ENCODE data around the gene TTC31. TPM values are rescaled to one million over a fixed set of nuclear protein-coding genes. Genes with fewer than 3 reads are reported as not detected.

TTC31 gene
- total RNA-seq, 4 donors from 2014 or later = 20.4 to 45.5 (median 27.4) TPM

GRCh38 chr2:74537140-74537539 lies 54.3 kb downstream of the TTC31 start:
- Histone ChIP-seq H3K4me1 (peaks cover 2% of the 10 kb centered on the region), H3K27ac (no peak overlapping the region), H3K4me3 (no peak overlapping the region), H3K36me3 (peaks cover 17% of the 10 kb centered on the region), H3K9me3 (no peaks in the 10 kb centered on the region), H3K27me3 (no peaks in the 10 kb centered on the region)
- TF ChIP-seq POLR2AphosphoS5 (IDR thresholded peaks at IDR 0.05) = no peak
- TF ChIP-seq, protein P1, sequence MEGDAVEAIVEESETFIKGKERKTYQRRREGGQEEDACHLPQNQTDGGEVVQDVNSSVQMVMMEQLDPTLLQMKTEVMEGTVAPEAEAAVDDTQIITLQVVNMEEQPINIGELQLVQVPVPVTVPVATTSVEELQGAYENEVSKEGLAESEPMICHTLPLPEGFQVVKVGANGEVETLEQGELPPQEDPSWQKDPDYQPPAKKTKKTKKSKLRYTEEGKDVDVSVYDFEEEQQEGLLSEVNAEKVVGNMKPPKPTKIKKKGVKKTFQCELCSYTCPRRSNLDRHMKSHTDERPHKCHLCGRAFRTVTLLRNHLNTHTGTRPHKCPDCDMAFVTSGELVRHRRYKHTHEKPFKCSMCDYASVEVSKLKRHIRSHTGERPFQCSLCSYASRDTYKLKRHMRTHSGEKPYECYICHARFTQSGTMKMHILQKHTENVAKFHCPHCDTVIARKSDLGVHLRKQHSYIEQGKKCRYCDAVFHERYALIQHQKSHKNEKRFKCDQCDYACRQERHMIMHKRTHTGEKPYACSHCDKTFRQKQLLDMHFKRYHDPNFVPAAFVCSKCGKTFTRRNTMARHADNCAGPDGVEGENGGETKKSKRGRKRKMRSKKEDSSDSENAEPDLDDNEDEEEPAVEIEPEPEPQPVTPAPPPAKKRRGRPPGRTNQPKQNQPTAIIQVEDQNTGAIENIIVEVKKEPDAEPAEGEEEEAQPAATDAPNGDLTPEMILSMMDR (IDR thresholded peaks at IDR 0.05) = no peak
- no peak for TF ChIP-seq POLR2A (IDR thresholded peaks at IDR 0.05)
- 44% methylated on average over 4 of the region's 4 CpGs for WGBS
- DNase-seq (ENCODE audit: low spot score in 2 of 2) = no peak

DNA sequence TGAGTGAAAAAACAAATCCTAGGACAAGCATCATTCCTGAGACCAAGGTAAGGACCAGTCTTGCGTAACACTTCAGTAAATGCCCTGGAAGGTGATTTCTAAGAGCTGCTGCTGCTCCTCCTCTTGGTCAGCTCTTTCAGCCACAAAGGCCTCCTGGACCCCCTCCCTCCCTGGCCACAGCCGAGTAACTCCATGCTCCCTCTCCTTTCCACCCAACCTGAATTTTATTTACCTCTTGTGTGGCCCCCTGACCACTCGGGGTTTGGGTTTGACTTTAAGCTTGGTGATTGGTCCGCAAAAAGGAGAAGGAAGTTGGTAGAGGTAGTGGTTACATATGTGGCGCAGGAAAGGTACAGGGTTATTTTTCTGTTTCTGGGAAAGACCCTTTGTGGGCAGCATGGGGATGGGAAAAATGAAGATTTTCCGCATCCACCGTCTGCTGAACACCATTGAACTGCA lies 56.0 kb downstream of the TTC31 start:
- Histone ChIP-seq H3K4me1 (peaks cover 2% of the 10 kb centered on the region), H3K4me3 (no peak overlapping the region), H3K9me3 (no peaks in the 10 kb centered on the region), H3K27me3 (no peaks in the 10 kb centered on the region), H3K36me3 (peaks cover under 1% of the 10 kb centered on the region), H3K27ac (no peak overlapping the region)
- no peak for DNase-seq (ENCODE audit: low spot score in 2 of 2)
- WGBS = 76% methylated on average over 7 of the region's 7 CpGs
- TF ChIP-seq, protein P1 (IDR thresholded peaks at IDR 0.05) = no peak
- TF ChIP-seq EP300 (IDR thresholded peaks at IDR 0.05) = no peak
- TF ChIP-seq POLR2A (IDR thresholded peaks at IDR 0.05) = no peak
- no peak for TF ChIP-seq POLR2AphosphoS5 (IDR thresholded peaks at IDR 0.05)

DNA sequence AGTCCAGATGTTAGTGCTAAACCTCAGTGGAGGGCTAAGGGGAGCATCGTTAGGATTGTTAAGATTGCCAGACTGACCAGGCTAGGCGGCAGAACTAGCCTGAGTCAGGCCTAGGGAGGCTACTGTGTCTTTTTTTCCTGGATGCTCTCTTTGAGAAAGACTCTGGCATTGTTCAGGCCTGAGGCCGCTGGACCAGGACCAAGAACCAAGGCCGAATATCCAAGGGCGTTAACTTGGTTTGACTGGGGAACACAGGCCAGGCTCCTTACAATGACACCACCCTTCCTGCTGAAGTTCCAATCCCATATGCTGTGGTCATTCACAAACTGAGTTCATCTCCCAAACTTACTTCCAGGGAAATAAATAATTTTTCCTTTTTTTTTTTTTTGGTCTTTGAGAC lies 57.4 kb downstream of the TTC31 start:
- H3K9me3 ChIP-seq = no peaks in the 10 kb centered on the region
- no peak for DNase-seq (ENCODE audit: low spot score in 2 of 2)
- H3K36me3 ChIP-seq = no peaks in the 10 kb centered on the region
- TF ChIP-seq EP300 (IDR thresholded peaks at IDR 0.05) (no peak), POLR2AphosphoS5 (IDR thresholded peaks at IDR 0.05) (no peak), POLR2A (IDR thresholded peaks at IDR 0.05) (no peak)
- TF ChIP-seq, protein P1 (IDR thresholded peaks at IDR 0.05) = no peak
- H3K27me3 ChIP-seq = no peaks in the 10 kb centered on the region
- H3K27ac ChIP-seq = no peak overlapping the region
- no peak overlapping the region for H3K4me3 ChIP-seq
- peaks cover 2% of the 10 kb centered on the region for H3K4me1 ChIP-seq
- 59% methylated on average over 5 of the region's 5 CpGs for WGBS

DNA sequence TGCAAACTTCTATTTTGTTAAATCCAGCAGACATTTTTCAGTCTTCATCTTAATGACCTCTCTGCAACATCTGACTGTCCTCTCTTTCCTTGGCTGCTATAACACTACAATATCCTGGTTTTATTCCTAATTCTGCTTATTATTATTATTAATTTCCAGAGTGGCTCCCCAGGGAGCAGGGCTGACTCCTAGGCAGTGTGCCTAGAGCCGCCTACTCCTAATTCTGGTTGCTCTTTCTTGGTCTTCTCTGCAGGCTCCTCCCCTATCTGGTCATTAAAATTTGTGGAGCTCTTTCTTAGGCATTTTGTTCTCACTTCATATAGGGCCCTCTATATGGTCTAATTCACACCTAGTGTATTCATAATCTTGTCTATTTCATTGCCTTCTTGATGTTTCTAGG lies 60.1 kb downstream of the TTC31 start:
- no peak overlapping the region for H3K4me3 ChIP-seq
- TF ChIP-seq, protein P1 (IDR thresholded peaks at IDR 0.05) = no peak
- TF ChIP-seq EP300 (IDR thresholded peaks at IDR 0.05) (no peak), POLR2AphosphoS5 (IDR thresholded peaks at IDR 0.05) (no peak), POLR2A (IDR thresholded peaks at IDR 0.05) (no peak)
- no peaks in the 10 kb centered on the region for H3K27me3 ChIP-seq
- peaks cover 2% of the 10 kb centered on the region for H3K4me1 ChIP-seq
- no peak for DNase-seq (ENCODE audit: low spot score in 2 of 2)
- WGBS = 81% methylated on average over 1 of the region's 1 CpG
- no peaks in the 10 kb centered on the region for H3K36me3 ChIP-seq
- no peak overlapping the region for H3K27ac ChIP-seq
- no peaks in the 10 kb centered on the region for H3K9me3 ChIP-seq

Other genes starting within 250 kb of the TTC31 start
- 10 to 100 TPM in 1 of 4 donors, 1 to 10 TPM in 3; 3.2 to 30.4 (median 4.2) TPM for gene SLC4A5, start 139.7 kb upstream of the TTC31 start, total RNA-seq
- gene DCTN1, start 102.8 kb upstream of the TTC31 start, total RNA-seq = 100 to 1,000 TPM in 3 of 4 donors, 10 to 100 TPM in 1; 83.4 to 122 (median 105) TPM
- 1 to 10 TPM in 3 of 4 donors, under 1 TPM in 1; 0.87 to 2.1 (median 1.4) TPM for gene C2orf81, start 61.5 kb upstream of the TTC31 start, total RNA-seq
- gene WDR54, start 61.4 kb upstream of the TTC31 start, total RNA-seq = 10 to 100 TPM in 2 of 4 donors, 1 to 10 TPM in 2; 5.0 to 12.0 (median 8.5) TPM
- gene RTKN, start 41.1 kb upstream of the TTC31 start, total RNA-seq = 10 to 100 TPM; 48.2 to 63.1 (median 56.7) TPM
- gene INO80B, start 28.0 kb upstream of the TTC31 start, total RNA-seq = 10 to 100 TPM; 15.9 to 75.9 (median 36.0) TPM
- 100 to 1,000 TPM in 1 of 4 donors, 10 to 100 TPM in 3; 40.7 to 121 (median 47.0) TPM for gene WBP1, start 24.6 kb upstream of the TTC31 start, total RNA-seq
- gene MOGS, start 17.7 kb upstream of the TTC31 start, total RNA-seq = 10 to 100 TPM; 44.1 to 81.3 (median 50.1) TPM
- 10 to 100 TPM; 13.1 to 36.0 (median 26.7) TPM for gene MRPL53, start 10.4 kb upstream of the TTC31 start, total RNA-seq
- 10 to 100 TPM; 10.4 to 31.1 (median 18.7) TPM for gene CCDC142, start 83 bp upstream of the TTC31 start, total RNA-seq
- 1 to 10 TPM in 1 of 4 donors, not detected in 3; 1.2 TPM for gene LBX2, start 16.5 kb downstream of the TTC31 start, total RNA-seq
- 10 to 100 TPM; 15.6 to 77.0 (median 19.7) TPM for gene PCGF1, start 24.6 kb downstream of the TTC31 start, total RNA-seq
- gene TLX2, start 31.4 kb downstream of the TTC31 start, total RNA-seq = under 1 TPM in 1 of 4 donors, not detected in 3; 0.56 TPM
- gene DQX1, start 43.1 kb downstream of the TTC31 start, total RNA-seq = 10 to 100 TPM in 1 of 4 donors, 1 to 10 TPM in 3; 2.7 to 12.8 (median 6.4) TPM
- gene AUP1, start 46.6 kb downstream of the TTC31 start, total RNA-seq = 100 to 1,000 TPM; 111 to 170 (median 145) TPM
- 10 to 100 TPM; 23.7 to 31.2 (median 27.1) TPM for gene HTRA2, start 46.9 kb downstream of the TTC31 start, total RNA-seq
- gene LOXL3, start 70.9 kb downstream of the TTC31 start, total RNA-seq = 1 to 10 TPM in 3 of 4 donors, under 1 TPM in 1; 0.23 to 3.8 (median 1.5) TPM
- gene DOK1, start 71.6 kb downstream of the TTC31 start, total RNA-seq = 10 to 100 TPM in 1 of 4 donors, 1 to 10 TPM in 3; 3.3 to 10.6 (median 5.4) TPM
- gene M1AP, start 165.2 kb downstream of the TTC31 start, total RNA-seq = 1 to 10 TPM in 1 of 4 donors, not detected in 3; 1.1 TPM
- gene SEMA4F, start 171.2 kb downstream of the TTC31 start, total RNA-seq = 1 to 10 TPM; 3.5 to 8.2 (median 4.6) TPM

Data from suprapubic skin (tissue), 4 donors.